ENCODE results near the gene IL17C. TPM values are rescaled to one million over a fixed set of nuclear protein-coding genes. Genes with fewer than 3 reads are reported as not detected.

IL17C gene
- total RNA-seq, 1 experiment from 2014 or later, result 1.9 TPM

DNA sequence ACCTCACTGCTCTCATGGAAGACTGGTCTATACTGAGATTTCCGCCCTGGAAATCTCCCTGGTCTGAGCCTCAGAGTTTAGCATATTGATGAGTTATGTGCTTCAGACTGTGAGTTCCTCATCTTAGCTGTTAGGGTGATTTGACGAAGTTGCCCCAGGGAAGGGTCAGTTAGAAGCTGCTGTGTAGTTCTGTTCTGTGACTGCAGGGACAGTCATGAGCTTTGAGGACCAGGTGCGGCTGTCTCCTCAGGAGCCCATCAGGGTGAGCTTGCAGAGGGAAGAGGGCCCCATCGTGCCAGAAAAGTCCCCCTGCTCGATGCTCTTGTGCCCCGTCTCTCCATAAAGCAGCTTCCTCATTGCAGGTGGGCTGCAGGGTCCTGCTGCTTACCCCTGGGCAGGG, 28.3 kb upstream of the IL17C start:
- no peak overlapping the region for H3K4me3 Mint-ChIP-seq
- ChIA-PET POLR2A (interaction anchor here (1.5 kb wide), 1 partner anchor 23 kb away, joined by 6 read pairs; no protein-coding TSS in a partner anchor), CTCF (interaction anchor here (0.6 to 2.7 kb wide), 22 partner anchors 8 to 172 kb away, joined by 3 to 34 read pairs (median 6); partner anchors contain the start of genes IL17C and ZC3H18)
- TF ChIP-seq ZNF219 (CRISPR knock-in tag; IDR thresholded peaks at IDR 0.05; ENCODE audit: borderline replicate concordance) (no peak), SOX15 (CRISPR knock-in tag; IDR thresholded peaks at IDR 0.05) (no peak), FOXP1 (CRISPR knock-in tag; IDR thresholded peaks at IDR 0.05; ENCODE audit: borderline replicate concordance) (no peak)
- H3K27ac Mint-ChIP-seq, result no peak overlapping the region
- ATAC-seq, result peak; percentile 66
- H3K9me3 Mint-ChIP-seq, result no peaks in the 10 kb centered on the region
- peaks cover 13% of the 10 kb centered on the region for H3K4me1 Mint-ChIP-seq
- no peaks in the 10 kb centered on the region for H3K27me3 Mint-ChIP-seq (ENCODE audit: low read depth)
- H3K36me3 Mint-ChIP-seq, result peaks cover 44% of the 10 kb centered on the region
- peak; percentile 34 for DNase-seq (ENCODE audit: low spot score)

GRCh38 chr16:88610909-88611812, 27.2 kb upstream of the IL17C start:
- peak; percentile 81 for ATAC-seq
- H3K4me3 Mint-ChIP-seq, result peak overlapping the region; percentile 57
- peak overlapping the region; percentile 10 for H3K27ac Mint-ChIP-seq
- CTCF ChIA-PET, result interaction anchor here (0.9 to 2.7 kb wide), 10 partner anchors 12 to 87 kb away, joined by 3 to 34 read pairs (median 7); partner anchors contain the start of genes IL17C and ZC3H18
- peak; percentile 68 for DNase-seq (ENCODE audit: low spot score)
- peaks cover 13% of the 10 kb centered on the region for H3K4me1 Mint-ChIP-seq
- no peaks in the 10 kb centered on the region for H3K9me3 Mint-ChIP-seq
- H3K27me3 Mint-ChIP-seq (ENCODE audit: low read depth), result no peaks in the 10 kb centered on the region
- TF ChIP-seq TP53 (CRISPR knock-in tag; IDR thresholded peaks at IDR 0.05) (0 out of 2 replicates have a peak, but pooled peaks have one; percentile 32), SMAD4 (CRISPR knock-in tag; IDR thresholded peaks at IDR 0.05) (no peak), ZNF263 (CRISPR knock-in tag; IDR thresholded peaks at IDR 0.05; ENCODE audit: low read depth) (peak; percentile 84), ZSCAN18 (CRISPR knock-in tag; IDR thresholded peaks at IDR 0.05) (no peak), HMGA2 (CRISPR knock-in tag; IDR thresholded peaks at IDR 0.05) (no peak)
- TF ChIP-seq, protein P1, sequence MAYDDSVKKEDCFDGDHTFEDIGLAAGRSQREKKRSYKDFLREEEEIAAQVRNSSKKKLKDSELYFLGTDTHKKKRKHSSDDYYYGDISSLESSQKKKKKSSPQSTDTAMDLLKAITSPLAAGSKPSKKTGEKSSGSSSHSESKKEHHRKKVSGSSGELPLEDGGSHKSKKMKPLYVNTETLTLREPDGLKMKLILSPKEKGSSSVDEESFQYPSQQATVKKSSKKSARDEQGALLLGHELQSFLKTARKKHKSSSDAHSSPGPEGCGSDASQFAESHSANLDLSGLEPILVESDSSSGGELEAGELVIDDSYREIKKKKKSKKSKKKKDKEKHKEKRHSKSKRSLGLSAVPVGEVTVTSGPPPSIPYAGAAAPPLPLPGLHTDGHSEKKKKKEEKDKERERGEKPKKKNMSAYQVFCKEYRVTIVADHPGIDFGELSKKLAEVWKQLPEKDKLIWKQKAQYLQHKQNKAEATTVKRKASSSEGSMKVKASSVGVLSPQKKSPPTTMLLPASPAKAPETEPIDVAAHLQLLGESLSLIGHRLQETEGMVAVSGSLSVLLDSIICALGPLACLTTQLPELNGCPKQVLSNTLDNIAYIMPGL (CRISPR knock-in tag; IDR thresholded peaks at IDR 0.05), result peak; percentile 48
- TF ChIP-seq, protein P2, sequence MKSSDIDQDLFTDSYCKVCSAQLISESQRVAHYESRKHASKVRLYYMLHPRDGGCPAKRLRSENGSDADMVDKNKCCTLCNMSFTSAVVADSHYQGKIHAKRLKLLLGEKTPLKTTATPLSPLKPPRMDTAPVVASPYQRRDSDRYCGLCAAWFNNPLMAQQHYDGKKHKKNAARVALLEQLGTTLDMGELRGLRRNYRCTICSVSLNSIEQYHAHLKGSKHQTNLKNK (CRISPR knock-in tag; IDR thresholded peaks at IDR 0.05), result no peak
- TF ChIP-seq, protein P3, sequence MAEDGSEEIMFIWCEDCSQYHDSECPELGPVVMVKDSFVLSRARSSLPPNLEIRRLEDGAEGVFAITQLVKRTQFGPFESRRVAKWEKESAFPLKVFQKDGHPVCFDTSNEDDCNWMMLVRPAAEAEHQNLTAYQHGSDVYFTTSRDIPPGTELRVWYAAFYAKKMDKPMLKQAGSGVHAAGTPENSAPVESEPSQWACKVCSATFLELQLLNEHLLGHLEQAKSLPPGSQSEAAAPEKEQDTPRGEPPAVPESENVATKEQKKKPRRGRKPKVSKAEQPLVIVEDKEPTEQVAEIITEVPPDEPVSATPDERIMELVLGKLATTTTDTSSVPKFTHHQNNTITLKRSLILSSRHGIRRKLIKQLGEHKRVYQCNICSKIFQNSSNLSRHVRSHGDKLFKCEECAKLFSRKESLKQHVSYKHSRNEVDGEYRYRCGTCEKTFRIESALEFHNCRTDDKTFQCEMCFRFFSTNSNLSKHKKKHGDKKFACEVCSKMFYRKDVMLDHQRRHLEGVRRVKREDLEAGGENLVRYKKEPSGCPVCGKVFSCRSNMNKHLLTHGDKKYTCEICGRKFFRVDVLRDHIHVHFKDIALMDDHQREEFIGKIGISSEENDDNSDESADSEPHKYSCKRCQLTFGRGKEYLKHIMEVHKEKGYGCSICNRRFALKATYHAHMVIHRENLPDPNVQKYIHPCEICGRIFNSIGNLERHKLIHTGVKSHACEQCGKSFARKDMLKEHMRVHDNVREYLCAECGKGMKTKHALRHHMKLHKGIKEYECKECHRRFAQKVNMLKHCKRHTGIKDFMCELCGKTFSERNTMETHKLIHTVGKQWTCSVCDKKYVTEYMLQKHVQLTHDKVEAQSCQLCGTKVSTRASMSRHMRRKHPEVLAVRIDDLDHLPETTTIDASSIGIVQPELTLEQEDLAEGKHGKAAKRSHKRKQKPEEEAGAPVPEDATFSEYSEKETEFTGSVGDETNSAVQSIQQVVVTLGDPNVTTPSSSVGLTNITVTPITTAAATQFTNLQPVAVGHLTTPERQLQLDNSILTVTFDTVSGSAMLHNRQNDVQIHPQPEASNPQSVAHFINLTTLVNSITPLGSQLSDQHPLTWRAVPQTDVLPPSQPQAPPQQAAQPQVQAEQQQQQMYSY (CRISPR knock-in tag; IDR thresholded peaks at IDR 0.05), result peak; percentile 31; the same call in 1 of the 2 replicates
- TF ChIP-seq, protein P4, sequence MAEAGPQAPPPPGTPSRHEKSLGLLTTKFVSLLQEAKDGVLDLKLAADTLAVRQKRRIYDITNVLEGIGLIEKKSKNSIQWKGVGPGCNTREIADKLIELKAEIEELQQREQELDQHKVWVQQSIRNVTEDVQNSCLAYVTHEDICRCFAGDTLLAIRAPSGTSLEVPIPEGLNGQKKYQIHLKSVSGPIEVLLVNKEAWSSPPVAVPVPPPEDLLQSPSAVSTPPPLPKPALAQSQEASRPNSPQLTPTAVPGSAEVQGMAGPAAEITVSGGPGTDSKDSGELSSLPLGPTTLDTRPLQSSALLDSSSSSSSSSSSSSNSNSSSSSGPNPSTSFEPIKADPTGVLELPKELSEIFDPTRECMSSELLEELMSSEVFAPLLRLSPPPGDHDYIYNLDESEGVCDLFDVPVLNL (CRISPR knock-in tag; IDR thresholded peaks at IDR 0.05; ENCODE audit: borderline replicate concordance, low read depth), result no peak
- peaks cover 39% of the 10 kb centered on the region for H3K36me3 Mint-ChIP-seq
- POLR2A ChIA-PET, result interaction anchor here (0.6 to 1.5 kb wide), 4 partner anchors 21 to 897 kb away, joined by 3 to 7 read pairs (median 4); partner anchors contain the start of gene SNAI3
